Measurements from ENCODE around the gene INHBB. TPM values are rescaled to one million over a fixed set of nuclear protein-coding genes. Genes with fewer than 3 reads are reported as not detected.

INHBB gene
- total RNA-seq, 1 donor from 2014 or later: not detected

DNA sequence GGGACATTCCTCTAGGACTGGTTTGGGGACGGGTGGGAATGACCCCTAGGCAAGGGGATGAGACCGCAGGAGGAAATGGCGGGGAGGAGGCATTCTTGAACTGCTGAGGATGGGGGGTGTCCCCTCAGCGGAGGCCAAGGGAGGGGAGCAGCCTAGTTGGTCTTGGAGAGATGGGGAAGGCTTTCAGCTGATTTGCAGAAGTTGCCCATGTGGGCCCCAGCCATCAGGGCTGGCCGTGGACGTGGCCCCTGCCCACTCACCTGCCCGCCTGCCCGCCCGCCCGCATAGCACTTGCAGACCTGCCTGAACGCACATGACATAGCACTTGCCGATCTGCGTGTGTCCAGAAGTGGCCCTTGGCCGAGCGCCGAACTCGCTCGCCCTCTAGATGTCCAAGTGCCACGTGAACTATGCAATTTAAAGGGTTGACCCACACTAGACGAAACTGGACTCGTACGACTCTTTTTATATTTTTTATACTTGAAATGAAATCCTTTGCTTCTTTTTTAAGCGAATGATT, 4.9 kb downstream of the INHBB start:
- TF ChIP-seq, protein P1, sequence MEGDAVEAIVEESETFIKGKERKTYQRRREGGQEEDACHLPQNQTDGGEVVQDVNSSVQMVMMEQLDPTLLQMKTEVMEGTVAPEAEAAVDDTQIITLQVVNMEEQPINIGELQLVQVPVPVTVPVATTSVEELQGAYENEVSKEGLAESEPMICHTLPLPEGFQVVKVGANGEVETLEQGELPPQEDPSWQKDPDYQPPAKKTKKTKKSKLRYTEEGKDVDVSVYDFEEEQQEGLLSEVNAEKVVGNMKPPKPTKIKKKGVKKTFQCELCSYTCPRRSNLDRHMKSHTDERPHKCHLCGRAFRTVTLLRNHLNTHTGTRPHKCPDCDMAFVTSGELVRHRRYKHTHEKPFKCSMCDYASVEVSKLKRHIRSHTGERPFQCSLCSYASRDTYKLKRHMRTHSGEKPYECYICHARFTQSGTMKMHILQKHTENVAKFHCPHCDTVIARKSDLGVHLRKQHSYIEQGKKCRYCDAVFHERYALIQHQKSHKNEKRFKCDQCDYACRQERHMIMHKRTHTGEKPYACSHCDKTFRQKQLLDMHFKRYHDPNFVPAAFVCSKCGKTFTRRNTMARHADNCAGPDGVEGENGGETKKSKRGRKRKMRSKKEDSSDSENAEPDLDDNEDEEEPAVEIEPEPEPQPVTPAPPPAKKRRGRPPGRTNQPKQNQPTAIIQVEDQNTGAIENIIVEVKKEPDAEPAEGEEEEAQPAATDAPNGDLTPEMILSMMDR (IDR thresholded peaks at IDR 0.05; ENCODE audit: unreplicated experiment): no peak
- no peaks in the 10 kb centered on the region for H3K36me3 Mint-ChIP-seq
- H3K27me3 Mint-ChIP-seq (ENCODE audit: low read depth): peaks cover 90% of the 10 kb centered on the region
- H3K4me1 Mint-ChIP-seq: peaks cover 12% of the 10 kb centered on the region
- no peak overlapping the region for H3K4me3 Mint-ChIP-seq
- H3K9me3 Mint-ChIP-seq: no peaks in the 10 kb centered on the region
- H3K27ac Mint-ChIP-seq: no peak overlapping the region
- no peak for DNase-seq (ENCODE audit: low spot score in 2 of 2, unreplicated experiment in 2 of 2)

DNA sequence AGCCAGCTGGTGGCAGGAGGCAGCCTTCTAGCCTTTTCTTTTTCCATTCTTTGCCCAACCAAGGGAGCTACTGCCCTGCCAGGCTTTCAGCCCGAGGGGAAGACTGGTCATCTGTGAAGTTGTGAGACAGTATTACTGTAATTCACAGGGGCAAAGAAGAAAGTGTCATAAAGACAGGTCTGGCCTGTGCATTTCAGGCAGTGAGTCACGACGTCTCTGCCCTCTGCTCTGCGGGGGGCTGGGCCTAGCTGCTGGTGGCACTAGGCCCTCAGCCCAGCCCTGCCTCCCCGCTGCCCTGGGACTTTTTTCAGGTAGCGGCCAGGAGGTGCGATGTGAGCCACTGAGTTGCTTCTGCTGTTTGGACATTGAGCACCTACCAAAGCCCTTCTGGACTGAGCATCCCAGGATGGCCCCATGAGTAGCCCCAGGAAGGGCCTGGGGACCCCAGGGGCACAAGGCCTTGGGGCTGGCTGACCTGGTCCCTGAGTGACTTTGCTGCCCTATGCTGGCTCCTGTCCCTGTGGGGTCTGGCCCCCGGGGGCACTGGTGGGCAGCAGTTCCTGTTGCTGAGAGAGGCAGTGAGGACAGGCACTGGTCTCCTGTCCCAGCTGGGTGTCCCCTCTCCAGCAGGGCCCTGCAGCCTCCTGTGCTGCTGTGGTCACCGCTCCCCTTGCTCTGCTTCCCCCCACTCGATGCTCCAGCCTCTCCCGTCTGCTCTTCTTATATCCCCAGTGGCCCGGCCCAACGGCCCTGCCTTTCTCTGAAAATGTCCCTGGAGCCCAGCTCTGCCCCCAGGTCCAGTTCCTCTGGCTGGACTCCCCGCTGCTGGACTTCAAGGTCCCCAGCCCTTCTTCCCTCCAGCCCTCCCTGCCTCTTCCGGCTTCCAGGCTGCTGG, 7.0 kb downstream of the INHBB start:
- no peak for DNase-seq (ENCODE audit: low spot score in 2 of 2, unreplicated experiment in 2 of 2)
- Mint-ChIP-seq H3K27me3 (ENCODE audit: low read depth) (peaks cover 91% of the 10 kb centered on the region), H3K4me1 (peaks cover 2% of the 10 kb centered on the region), H3K9me3 (no peaks in the 10 kb centered on the region), H3K4me3 (no peak overlapping the region), H3K36me3 (no peaks in the 10 kb centered on the region), H3K27ac (no peak overlapping the region)
- TF ChIP-seq, protein P1 (IDR thresholded peaks at IDR 0.05; ENCODE audit: unreplicated experiment): no peak

DNA sequence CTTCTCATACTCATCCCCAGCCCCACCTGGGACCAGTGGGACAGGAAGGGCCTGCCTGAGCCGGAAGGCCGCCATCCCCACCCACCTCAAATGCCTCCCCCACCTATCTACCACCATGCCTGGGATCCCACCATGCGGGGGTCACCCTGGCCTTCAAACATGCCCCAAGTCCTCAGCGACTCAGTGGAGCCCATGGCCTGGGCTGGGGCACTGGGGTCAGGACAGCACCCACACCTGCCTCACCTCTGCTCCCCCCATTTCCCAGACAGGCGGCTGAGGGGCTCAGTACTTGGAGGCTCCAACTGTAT, 7.6 kb downstream of the INHBB start:
- no peak for DNase-seq (ENCODE audit: low spot score in 2 of 2, unreplicated experiment in 2 of 2)
- H3K27me3 Mint-ChIP-seq (ENCODE audit: low read depth): peaks cover 91% of the 10 kb centered on the region
- no peak overlapping the region for H3K4me3 Mint-ChIP-seq

DNA sequence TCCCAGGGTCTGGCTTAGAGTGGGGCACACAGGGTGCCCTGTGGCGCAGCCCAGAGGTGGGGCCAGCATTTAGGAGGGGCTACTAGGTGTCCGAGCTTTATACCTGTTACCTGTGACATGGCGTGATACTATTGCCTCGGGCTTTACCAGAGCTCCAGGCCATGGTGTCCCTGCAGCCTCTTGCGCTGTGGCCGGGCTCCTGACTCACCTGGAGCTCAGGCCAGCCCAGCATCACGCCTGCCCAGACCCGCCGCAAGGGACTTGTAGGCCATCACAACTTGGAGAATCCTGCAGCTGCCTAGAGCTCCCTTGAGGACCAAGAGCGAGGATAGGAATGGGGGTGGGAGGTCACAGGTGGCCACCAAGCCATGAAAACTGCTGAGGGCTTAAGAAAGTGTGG, 8.0 kb downstream of the INHBB start:
- Mint-ChIP-seq H3K4me1 (no peaks in the 10 kb centered on the region), H3K27me3 (ENCODE audit: low read depth) (peaks cover 91% of the 10 kb centered on the region), H3K9me3 (no peaks in the 10 kb centered on the region), H3K27ac (no peak overlapping the region), H3K36me3 (no peaks in the 10 kb centered on the region), H3K4me3 (no peak overlapping the region)
- TF ChIP-seq, protein P1 (IDR thresholded peaks at IDR 0.05; ENCODE audit: unreplicated experiment): no peak
- no peak for DNase-seq (ENCODE audit: low spot score in 2 of 2, unreplicated experiment in 2 of 2)

More for the DNA sequence above, 7.6 kb downstream of the INHBB start:
- H3K9me3 Mint-ChIP-seq: no peaks in the 10 kb centered on the region
- TF ChIP-seq, protein P1 (IDR thresholded peaks at IDR 0.05; ENCODE audit: unreplicated experiment): no peak
- peaks cover 2% of the 10 kb centered on the region for H3K4me1 Mint-ChIP-seq
- H3K27ac Mint-ChIP-seq: no peak overlapping the region
- no peaks in the 10 kb centered on the region for H3K36me3 Mint-ChIP-seq

GRCh38 chr2:120354467-120354866, 8.5 kb downstream of the INHBB start:
- H3K27me3 Mint-ChIP-seq (ENCODE audit: low read depth): peaks cover 91% of the 10 kb centered on the region
- H3K4me3 Mint-ChIP-seq: no peak overlapping the region
- no peaks in the 10 kb centered on the region for H3K36me3 Mint-ChIP-seq
- TF ChIP-seq, protein P1 (IDR thresholded peaks at IDR 0.05; ENCODE audit: unreplicated experiment): no peak
- no peak for DNase-seq (ENCODE audit: low spot score in 2 of 2, unreplicated experiment in 2 of 2)
- no peaks in the 10 kb centered on the region for H3K4me1 Mint-ChIP-seq
- H3K9me3 Mint-ChIP-seq: no peaks in the 10 kb centered on the region
- no peak overlapping the region for H3K27ac Mint-ChIP-seq
